HG03066 (cell line): ENCODE measurements around the gene EFNB2.
A peak's percentile ranks its signal among the peaks of the same experiment; 100 is the strongest.

Experiments
- ATAC-seq: cut with Tn5 transposase; IDR thresholded peaks from one replicate; pipeline ENCODE4 v1.9.1; 2021; ENCODE audit warnings: low read depth; ENCODE audit not compliant: unreplicated experiment

The EFNB2 gene

DNA sequence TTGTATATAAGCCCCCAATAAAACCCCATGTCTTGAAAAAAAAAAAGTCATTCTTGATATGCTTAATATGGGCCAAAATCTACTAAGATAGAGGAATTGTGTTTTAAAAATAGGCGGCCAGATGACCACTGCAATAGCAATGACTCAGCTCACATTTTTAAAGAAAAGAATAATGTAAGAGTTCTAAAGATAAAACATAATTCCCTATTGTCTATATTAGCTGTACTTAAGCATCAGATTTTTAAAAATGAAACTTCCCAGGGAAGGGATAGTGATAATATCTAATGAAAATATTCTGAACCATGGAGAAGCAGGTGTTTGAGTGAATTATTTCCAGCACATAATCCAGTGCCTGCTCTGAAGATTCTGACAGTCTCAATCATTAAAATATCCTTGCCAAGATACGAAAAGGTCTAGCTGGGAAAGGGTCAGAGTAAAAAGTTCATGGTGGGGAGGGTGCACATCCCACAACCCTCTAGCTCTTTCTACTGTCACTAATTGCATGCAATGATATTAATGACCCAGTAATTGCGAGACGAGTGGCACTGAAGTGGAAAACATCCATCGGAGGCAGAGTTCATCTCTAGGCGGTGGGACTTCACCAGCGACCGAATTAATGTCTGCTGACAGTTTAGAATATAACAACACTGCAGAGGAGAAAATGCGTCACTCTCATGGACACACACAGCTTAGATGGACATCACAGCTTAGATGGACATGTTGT lies 31.6 kb downstream of the EFNB2 start:
- ATAC-seq: no peak

DNA sequence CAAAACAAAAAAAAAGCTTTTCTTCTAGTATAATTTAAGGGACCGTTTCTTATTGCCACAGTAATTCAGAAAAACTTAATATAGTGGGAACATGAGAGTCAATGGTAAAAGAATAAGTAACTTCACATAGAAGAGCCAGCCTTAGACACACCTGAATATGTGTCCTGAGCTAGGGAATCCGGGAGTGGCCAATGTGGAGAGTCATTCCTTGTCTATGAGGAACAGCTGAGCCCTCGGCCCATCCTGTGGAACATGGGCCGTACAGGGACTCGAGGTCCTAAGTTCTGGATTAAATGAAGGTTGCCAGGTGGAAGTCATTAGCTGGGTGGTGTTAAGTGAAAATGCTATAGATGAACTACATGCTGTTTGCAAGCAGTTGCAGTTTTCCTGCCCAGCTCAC lies 32.2 kb downstream of the EFNB2 start:
- ATAC-seq: no peak

DNA sequence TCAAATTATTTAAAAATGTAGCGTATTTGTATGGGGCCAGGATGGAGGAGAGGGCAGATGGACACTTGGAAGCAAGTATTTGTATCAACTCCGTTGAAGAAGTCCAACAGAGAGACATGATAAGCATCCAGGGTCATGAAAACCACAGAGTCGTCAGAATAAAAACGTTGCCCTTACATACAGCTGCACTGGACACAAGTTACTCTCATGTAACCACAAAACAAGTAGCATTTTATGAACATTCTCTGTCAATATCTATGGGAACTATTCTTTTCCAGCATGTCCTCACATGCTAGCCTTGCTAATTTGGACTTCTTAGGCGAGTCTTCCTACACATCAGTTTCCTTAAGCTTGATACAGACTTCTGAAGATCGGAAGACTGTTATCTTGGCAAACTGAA lies 35.0 kb downstream of the EFNB2 start:
- no peak for ATAC-seq

DNA sequence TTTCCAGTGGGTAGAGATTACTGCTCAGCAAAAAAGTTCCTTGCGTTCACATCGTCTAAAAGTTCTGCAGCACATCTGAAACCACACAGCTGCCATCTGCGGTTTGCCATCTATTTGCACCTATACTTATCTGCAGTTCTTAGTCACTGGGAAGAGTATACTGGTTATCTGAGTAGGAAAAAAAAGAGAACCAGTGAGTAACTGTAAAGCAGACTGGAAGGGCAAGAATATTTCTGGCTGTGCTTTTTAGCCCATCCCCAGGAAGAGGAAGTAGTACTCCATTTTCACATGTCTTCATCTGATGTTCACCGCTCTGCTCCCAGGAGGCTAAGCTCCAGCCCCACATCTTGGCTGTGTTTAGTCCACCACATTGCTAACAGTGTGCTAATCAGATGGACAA lies 35.6 kb downstream of the EFNB2 start:
- ATAC-seq: no peak

DNA sequence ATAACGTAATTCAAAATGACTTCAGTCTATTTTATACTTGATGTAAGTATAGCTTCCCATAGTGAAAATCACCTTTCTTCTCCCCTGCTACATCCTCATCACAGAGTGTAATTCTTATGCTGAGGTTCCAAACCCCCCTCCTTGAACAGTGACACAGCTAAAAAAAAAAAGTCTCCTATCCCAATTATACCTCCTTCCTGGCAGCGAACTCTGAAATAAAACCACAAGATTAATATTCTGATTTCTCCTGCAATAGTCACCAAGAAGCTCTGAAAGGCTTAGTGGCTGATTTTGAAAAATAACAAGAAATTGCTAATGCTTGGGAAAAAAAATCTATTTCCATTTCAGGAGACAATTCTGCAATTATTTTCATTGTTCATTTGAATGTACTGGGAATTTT lies 36.3 kb downstream of the EFNB2 start:
- no peak for ATAC-seq

DNA sequence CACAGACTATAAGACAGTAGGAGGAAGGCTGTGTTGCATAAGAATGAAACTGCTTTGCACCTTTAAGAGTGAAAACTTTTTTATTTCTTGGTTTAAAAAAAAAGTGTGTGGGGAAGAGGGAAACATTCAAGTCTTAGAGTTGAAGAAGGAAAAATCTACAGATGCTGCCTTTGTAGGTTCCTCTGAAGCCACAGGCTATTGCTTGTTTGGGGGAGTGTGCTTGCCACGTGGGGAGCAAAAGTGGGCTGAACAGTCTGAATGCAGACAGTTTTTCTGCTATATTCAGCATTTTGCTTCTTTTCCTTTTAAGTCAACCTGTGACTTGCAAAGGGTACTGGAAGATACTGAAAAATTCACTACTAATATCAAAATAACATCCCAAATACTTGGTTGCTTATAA lies 36.9 kb downstream of the EFNB2 start:
- no peak for ATAC-seq

DNA sequence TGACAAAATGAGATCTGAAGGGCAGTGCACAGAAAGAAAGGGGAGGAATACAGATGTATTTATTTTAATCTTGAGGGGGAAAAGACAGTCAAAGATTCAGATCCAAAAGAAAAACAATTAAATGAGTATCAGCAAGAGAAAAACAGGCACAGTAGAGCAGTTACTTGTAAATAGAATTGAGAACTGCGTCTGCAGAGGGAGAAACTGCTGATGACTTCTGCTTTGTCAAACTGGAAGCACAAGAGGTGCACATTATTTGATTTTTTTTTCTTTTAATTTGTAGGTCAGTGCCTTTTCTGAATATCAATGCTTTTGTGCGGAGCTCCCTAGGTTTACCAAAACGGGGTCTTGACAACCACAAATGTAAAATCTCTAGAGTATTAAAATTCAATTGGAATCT lies 37.3 kb downstream of the EFNB2 start:
- no peak for ATAC-seq

DNA sequence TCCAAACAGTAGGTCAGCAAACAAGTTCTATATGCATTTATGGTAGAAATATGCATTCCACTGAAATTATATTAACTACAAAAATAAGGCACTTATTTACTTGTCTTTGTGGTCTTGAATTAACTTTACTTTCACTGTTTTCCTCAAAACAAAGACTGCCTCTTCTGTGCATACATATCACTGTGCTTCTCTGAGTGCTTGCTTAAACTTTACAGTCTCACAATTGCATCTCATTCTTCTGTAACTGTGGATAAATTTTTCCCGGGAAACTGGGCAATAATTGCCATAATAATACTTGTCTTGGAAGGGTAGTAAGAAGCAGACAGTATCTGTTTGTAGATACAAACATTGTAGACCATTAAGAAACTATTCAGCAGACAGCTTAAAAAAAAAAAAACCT lies 38.4 kb downstream of the EFNB2 start:
- no peak for ATAC-seq

DNA sequence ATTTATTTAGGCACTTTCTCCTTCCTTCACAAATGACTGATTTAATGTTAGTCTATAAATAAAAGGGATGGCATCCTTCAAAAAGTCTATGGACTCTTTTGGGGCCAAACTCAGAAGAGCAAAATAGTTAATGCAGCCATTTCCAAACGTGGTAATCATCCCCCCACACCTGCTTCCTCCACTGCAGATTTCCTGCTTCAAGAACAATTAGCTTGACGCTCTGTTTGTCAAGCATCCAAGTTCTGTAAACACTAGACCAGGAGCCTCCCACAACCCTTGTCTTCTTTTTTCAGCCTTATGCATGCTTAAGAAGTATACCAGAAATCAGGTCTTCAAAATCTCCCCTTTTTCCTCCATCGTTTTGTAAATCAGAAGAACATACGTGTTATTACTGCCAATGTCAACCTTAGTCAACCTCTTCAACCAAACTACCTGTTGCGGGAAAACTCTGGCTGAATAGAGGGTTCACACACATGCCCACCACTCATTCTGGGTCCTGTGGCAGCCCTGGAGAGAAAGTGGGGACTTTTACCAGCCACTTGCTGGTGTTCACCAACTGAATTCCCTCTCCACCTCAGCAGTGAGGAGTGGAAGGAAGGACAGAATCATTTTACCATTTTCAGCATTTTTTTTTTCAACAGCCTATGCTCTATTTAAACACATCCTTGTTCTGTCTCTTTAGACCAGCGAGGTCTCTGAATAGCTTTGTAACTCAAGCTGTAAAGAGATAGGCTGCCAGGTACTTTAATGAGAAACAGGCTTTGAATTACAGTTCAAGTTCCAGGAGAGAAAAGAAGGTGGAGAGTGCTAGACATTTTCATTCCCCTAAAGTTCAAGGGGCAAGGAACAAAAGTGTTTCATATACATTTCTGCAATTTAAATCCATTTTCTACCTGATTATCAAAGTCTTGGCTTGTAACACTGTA lies 39.1 kb downstream of the EFNB2 start:
- no peak for ATAC-seq

DNA sequence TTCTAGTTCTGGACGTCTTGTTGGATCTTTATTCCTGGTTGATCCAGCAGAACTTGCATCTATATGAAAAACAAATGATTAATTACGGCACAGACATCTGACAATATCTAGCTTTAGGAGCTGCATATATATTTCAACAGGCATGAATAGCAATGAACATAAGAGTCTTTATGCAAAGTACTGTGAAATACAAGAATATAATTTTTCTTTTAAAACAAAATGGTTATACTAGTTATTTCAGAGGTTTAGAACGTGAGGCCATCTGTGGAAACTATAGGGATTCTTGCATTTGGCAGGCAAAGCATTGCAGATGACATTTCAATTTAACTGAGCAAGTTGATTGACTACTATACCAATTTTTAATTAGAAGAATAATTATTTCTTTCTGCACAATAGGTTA lies 40.5 kb downstream of the EFNB2 start:
- ATAC-seq: no peak

DNA sequence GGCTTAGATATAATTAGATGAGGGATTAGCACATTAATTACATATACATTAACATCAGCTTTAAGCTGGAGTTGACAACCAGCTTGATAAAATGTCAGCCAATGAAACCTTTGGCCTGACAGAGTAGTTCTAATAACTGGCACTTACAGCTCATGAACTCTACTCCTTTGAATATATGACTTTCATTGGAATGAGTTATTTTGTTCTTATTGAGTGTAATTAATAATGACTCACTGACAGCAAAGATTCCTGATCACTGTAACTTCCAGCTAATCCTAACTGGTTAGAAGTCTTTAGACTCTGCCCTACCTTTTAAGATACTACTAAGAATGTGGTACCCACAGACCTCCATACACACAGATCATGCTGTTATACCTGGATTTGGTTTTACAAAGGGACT lies 41.0 kb downstream of the EFNB2 start:
- no peak for ATAC-seq

DNA sequence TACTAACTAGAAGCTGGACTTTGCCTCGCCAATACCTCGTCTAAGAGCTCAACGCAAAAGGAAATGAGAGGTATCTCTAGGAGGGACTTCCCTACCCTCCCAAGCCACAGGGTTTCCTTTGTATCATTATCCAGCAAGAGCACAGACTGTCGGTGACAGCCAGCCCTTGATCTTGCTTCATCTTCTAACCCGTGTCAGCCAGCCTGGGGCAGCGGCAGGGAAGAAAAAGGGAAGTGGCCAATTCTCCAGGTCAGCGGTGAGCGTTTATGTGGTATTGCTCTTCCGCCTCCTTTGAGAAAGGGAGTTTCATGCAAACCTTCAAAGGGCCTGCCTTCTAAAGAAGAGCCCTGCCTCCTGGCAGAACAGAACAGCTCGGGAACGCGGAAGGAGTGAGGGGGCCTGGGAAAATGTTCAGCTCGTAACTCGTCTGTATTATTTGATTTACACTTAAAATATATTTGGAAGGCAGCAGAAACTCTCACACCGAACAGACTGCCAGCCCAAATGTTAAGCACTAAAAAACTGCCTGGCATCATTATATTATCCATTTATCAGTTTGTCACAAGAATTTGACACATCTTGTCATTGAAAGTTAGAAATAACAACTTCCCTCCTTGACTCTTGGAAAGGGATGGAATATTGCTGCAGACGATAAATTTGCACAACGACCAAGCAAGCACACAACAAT lies 41.8 kb downstream of the EFNB2 start:
- peak; percentile 78 for ATAC-seq

DNA sequence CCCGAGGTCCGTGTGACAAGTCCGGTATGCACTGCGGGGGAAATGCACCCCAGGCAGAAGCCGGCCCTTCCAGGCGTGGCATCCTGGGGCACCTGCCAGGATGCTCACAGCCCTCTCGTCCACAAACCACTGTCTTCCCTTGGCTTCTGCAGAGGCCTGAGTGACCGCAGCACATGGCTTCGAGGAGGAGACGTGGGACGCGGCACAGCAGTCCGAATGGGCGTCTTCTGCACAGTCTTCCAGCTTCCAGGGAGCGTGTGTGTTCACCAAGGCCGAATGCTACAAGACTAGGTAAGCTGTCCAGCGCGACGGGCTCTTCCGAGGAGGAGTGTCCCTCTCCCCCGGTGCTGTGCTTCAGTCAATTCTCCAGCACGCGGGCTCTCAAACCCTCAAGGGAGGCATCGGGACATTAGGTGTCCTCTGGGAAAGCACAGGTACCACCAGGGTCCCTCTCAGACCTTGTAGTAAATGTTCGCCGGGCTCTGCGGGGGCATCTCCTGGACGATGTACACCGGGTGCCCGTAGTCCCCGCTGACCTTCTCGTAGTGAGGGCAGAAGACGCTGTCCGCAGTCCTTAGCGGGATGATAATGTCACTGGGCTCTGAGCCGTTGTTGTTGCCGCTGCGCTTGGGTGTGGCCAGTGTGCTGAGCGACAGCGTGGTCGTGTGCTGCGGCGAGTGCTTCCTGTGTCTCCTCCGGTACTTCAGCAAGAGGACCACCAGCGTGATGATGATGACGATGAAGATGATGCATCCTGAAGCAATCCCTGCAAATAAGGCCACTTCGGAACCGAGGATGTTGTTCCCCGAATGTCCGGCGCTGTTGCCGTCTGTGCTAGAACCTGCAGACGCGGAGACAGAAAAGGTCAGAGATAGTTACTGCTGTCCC lies 42.6 kb downstream of the EFNB2 start:
- ATAC-seq: no peak

DNA sequence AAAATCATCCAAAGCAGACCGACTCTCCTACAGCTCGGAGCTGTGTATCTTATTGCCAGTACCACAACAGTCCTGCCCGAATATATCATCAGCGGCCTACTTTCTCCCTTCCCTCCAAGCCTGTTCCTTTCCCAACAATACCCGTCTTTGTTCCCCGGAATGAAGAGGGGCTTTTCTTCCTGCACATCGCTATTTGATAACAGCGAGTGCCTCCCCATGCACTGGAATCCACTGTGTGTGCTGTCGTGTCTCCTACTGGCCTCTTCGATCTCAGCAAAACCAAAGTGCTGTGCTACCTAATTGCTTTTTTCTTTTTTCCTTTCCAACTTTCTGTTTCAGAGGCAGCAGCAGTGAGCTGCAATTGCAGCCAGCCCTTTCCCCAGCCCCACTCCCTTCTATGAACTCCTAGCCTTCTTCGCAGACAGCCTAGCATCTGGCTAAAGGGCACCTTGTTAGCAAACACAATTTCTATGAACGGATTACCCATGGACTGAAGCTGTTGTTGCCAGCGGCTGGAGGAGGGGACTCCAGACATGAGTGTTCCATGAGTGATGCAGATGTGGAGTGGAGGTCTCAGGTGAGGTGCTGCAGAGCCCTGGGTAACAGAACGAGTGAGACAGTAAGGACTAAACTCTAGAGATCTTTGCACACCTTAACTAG lies 43.4 kb downstream of the EFNB2 start:
- ATAC-seq: no peak

DNA sequence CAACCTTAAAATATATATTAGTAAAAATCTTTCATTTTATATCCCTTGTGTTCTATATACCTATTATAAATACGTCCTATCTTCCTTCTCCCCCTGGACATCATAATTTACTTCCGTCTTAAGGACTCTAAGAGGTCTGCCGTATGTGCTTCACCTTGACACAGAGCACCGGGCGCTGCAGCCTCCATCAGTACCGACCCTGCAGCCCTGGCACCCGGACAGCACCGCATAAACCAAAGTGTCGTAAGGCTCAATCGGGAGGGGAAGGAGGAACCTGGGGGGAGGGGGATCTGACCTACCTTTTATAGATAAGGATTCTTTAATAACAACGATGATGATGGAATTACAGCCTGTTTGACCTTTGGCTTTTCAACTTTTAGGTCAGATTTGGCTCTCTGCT lies 44.0 kb downstream of the EFNB2 start:
- ATAC-seq: no peak

DNA sequence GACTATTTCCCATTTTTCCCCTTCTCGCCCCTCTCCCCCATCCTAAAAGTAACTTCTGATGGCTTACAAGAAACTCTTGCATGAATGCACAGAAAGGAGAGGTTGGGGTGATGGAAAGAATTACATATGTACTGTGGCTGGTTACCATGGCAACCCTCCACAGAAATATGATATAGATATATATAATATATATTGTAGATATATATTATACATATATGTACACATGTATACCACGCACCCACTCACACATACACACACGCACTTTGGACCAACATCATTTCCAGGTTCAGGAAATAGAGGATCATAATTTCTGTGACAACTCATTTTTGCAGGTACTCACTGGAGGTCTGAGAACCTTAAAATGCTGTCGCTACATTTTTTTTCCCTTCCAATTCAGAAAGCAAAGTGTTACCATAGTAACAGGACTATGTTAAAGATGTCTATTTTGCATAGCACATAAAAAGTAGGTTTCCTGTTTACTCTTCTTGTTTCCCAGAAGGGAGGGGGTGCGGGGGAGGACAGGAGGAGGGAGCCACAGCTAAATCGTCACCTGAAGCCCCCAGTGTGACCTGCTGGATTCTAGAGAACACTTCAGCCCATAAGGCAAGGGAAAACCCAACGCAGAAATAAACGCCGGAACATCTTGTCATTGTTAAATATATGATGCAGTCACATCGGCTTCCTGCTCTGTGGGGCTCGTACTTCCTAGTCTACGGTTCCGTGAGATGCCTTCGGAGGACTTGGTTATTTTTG lies 44.7 kb downstream of the EFNB2 start:
- no peak for ATAC-seq

DNA sequence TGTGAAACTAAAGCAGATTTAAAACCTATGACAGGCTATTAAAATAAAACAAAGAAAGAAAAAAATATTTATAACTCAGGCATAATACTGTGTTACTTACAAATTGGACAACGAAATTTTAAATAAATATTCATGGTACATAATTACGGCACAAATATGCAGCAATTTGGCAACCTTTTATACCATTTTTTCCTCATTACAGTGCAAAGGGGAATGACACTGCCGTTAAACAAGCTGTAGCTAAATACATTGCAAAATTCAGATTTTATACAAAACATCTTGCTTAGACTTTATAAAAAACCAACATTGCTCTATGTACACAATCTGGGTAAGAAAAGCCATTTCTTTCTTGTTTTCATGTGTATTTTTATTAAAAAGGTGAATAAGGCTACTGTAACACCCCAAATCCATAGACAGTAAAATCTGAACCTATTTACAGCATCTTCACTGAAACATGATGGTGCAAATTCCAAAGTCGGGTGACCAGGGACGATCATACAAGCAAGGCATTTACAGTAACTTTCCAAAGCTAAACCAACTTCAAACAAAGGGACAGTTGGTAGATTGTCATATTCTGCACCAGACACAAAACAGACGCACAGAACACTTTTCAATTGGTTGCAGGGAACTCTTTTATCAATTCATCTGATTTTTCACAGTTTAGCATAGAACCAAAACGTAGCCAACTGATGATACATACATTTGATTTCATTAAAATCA lies 45.5 kb downstream of the EFNB2 start:
- no peak for ATAC-seq

DNA sequence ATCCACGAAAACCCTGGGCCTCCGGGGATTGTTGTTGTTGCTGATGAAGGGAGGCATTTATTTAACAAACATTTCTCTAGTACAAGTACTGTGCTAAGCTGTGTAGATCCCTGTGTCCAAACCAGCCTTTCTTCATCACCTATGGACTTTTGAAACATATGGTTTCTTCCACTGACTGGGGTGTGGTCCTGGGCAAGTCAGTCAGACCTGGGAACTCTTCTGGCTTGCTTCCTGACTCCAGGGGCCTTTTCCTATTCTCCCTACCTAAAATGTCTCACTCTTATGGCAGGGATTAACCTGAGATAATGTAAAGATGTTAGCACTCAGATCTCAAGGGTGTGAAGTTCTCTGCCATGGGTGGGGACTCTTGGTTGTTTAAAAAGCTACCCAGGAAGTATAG lies 46.8 kb downstream of the EFNB2 start:
- no peak for ATAC-seq

DNA sequence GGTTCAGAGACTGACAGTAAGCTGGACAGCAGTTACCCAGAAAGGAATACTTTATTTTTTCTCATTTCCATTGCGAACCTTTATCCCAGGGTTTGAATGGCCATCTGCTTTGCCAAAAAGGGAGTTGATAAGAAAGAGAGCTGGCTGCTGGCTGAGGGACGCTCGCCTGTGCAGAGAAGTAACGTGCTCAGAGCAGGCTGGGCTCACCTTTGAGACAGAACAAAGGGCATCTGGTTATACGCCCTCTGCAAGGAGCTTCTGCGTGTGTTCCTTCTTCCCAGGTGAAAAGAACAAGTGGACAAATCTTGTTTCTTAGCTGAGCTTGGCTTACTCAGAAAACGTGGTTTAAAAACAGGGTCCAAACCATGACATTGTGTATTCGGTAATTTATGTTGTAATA lies 47.4 kb downstream of the EFNB2 start:
- no peak for ATAC-seq
